DMS 273 treated with DMSO at 0.1 percent for 48 hours (cell line): ENCODE results near the gene GPR21.

Experiments used
- DNase-seq: peaks from one replicate; lab custom pipeline; 2025; lab: John Stamatoyannopoulos, UW

GPR21 gene

GRCh38 chr9:123033864-123034601 lies 566 bp downstream of the GPR21 start:
- no peak for DNase-seq

- DNase-seq = no peak
These were observed 1.5 kb downstream of the GPR21 start for GRCh38 chr9:123034881-123035510.

- no peak for DNase-seq
These were observed 2.3 kb downstream of the GPR21 start for GRCh38 chr9:123035791-123036190.

GRCh38 chr9:123036893-123037545 lies 3.6 kb downstream of the GPR21 start:
- no peak for DNase-seq

GRCh38 chr9:123039617-123040219 lies 6.3 kb downstream of the GPR21 start:
- DNase-seq = no peak

- DNase-seq = no peak
These were observed 7.3 kb downstream of the GPR21 start for GRCh38 chr9:123040801-123041200.

- DNase-seq = no peak
These were observed 8.0 kb downstream of the GPR21 start for GRCh38 chr9:123041489-123041888.

- no peak for DNase-seq
These were observed 9.8 kb downstream of the GPR21 start for GRCh38 chr9:123043081-123043939.

- DNase-seq = no peak
These were observed 11.1 kb downstream of the GPR21 start for GRCh38 chr9:123044586-123044985.

- no peak for DNase-seq
These were observed 13.1 kb downstream of the GPR21 start for GRCh38 chr9:123046406-123047195.

- no peak for DNase-seq
These were observed 15.3 kb downstream of the GPR21 start for GRCh38 chr9:123048748-123049147.

- DNase-seq = peak; percentile 38
These were observed 16.2 kb downstream of the GPR21 start for GRCh38 chr9:123049589-123050222.

GRCh38 chr9:123053046-123053445 lies 19.6 kb downstream of the GPR21 start:
- DNase-seq = no peak

GRCh38 chr9:123053711-123054110 lies 20.2 kb downstream of the GPR21 start:
- no peak for DNase-seq

- no peak for DNase-seq
These were observed 25.4 kb downstream of the GPR21 start for GRCh38 chr9:123058834-123059233.

- DNase-seq = no peak
These were observed 26.2 kb downstream of the GPR21 start for GRCh38 chr9:123059472-123060220.

- DNase-seq = no peak
These were observed 27.7 kb downstream of the GPR21 start for GRCh38 chr9:123061216-123061615.

GRCh38 chr9:123062351-123063176 lies 29.1 kb downstream of the GPR21 start:
- no peak for DNase-seq

- no peak for DNase-seq
These were observed 29.7 kb downstream of the GPR21 start for GRCh38 chr9:123063177-123063598.
